ENCODE measurements around the gene ODF2L.

Gene ODF2L, protein sequence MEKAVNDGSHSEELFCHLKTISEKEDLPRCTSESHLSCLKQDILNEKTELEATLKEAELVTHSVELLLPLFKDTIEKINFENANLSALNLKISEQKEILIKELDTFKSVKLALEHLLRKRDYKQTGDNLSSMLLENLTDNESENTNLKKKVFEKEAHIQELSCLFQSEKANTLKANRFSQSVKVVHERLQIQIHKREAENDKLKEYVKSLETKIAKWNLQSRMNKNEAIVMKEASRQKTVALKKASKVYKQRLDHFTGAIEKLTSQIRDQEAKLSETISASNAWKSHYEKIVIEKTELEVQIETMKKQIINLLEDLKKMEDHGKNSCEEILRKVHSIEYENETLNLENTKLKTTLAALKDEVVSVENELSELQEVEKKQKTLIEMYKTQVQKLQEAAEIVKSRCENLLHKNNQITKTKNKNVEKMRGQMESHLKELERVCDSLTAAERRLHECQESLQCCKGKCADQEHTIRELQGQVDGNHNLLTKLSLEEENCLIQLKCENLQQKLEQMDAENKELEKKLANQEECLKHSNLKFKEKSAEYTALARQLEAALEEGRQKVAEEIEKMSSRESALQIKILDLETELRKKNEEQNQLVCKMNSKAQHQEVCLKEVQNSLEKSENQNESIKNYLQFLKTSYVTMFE

DNA sequence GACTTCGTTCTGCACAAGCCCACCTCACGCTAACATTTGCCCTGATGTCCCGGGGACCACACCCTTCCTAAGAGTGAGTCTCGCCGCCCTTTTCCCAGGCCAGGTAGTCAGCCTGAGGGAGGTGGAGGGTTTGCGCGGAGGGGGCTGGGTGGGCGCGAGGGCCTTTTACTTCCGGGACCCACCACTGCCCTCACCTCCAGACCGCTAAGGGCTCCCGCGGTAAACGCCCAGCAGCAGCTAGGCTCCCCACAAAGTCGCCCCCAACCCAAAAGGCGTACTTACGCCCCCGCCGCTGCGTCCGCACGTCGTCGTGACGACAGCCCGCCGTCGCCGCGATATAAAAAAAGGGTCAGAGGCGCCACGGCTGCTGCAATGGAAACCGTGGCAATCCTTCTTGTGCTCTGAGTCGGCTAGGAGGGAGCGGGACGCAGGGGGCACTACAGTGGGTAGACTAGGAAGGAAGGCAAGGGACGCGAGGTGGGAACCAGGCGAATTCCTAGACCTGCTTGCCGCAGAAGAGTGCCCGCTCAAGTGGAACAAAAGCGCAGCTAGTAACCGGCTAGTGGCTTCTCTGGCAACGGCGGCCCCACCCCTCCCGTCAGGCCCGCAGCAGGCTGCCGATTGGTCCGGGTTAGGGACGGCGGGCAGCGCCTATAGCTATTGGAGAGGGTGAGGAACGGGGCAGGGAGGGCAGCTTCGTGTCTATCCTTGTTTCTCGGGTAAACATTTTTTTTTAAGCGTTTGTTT, at the start of gene ODF2L:
ODF2L (minus strand) TSS at position 573 of the 747 bp plus-strand sequence. CDS start 9,296 bp downstream, outside the sequence.
- DNase-seq (ENCODE audit: low read depth), result peak; percentile 78

DNA sequence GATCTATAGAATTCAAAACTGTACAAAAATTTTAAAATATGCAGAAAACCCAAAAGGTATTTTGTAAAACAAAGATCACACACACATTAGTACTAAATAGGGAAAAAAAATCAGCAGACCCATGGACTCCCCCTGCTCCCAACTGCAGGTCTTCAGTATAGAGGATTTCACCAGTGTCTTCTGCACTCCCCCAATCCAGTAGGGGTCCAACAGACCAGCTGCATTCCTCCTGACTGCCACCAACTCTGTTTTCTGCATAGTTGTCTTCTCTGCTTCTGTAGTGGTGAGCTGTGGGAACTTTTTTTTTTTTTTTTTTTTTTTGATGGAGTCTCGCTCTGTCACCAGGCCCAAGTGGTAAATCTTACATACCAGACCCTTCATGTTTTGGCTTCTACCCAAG, 49.8 kb upstream of the ODF2L start:
- no peak for DNase-seq (ENCODE audit: low read depth)

DNA sequence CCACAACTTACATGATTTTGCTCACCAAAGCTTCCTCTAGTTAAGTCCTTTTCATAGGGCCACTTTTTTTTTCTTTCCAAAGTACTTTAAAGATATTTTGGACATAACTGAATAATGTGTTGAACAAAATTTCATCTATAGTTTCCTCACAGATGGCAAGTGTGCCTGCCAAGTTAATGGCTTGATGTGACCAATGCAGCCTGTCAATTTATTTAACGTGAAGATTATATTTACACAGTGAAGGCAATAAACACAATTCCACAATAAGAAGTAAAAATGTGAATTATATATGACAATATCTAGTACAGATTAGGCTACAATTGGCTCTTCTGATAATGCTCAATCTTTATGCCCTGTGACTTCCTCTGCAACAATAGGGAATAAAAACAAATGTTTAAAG, 45.9 kb upstream of the ODF2L start:
- no peak for DNase-seq (ENCODE audit: low read depth)

DNA sequence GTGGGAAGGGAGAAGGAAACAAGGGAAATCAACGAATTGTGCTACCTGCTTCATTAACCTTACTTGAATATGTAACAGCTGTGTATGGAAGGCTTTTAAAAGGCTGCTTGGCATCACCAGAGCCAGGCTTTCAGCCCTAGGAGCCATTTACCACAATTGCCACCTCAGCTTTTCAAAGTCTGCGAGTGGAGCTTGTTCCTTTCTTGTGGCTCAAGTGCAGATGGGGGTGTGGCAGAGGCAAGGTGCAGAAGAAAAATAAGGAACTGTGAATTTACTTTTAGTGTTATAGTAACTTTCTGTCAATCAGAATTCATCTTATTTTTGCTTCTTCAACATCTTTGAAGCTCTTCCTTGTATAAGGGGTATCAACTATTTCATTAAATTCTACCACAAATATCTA, 45.5 kb upstream of the ODF2L start:
- no peak for DNase-seq (ENCODE audit: low read depth)

DNA sequence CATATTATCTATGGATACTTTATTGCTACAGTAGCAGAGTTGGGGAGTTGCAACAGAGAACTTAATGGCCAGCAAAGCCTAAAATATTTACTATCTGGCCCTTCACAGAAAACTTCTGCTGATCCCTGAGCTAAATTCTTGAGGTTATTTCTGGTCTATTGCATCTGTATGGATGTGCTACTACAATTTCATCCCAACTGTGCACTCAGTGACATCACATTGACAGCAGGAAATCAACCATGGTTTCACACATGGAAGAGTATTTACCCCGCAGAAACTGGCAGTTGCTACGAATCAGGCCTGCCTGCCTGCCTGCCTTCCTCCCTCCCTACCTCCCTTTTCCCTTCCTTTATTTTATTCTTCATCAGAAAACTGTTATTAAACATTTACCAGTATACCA, 39.9 kb upstream of the ODF2L start:
- DNase-seq (ENCODE audit: low read depth), result no peak

DNA sequence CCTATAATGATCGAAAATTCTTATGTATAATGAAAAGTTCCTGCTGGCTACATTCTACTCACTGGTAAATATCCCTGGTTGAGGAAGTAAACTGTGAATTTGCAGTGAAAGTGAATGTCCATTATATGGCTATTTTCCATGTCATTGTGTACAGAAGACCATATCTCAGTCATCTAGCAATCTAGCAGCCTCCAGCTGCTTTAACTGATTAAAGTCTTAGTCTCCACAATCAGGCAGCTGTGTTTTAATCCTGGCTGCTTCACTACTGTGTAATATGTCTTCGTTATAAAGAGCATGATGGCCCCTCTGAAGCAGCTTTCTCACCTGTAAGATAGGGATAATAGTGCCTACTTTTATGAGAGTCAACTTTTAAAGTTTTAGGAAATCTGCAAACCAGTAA, 39.2 kb upstream of the ODF2L start:
- no peak for DNase-seq (ENCODE audit: low read depth)

DNA sequence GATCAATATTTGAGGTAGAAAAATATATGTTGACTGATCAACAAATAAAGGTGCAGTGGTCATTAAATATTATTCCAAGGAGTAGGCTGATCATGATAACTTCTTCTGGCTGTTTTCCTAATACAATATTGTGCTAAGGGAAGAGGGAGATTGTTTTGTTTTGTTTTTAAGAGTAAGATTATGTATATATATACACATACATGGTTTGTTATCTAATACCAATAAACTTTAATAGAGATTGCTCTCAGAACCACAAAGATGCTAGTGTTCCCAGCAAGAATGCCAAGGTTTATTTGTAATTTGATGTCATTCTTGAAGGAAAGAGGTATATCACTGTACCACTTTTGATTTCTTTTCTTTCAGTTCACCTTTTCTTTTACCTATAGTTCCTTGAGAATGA, 37.9 kb upstream of the ODF2L start:
- no peak for DNase-seq (ENCODE audit: low read depth)

DNA sequence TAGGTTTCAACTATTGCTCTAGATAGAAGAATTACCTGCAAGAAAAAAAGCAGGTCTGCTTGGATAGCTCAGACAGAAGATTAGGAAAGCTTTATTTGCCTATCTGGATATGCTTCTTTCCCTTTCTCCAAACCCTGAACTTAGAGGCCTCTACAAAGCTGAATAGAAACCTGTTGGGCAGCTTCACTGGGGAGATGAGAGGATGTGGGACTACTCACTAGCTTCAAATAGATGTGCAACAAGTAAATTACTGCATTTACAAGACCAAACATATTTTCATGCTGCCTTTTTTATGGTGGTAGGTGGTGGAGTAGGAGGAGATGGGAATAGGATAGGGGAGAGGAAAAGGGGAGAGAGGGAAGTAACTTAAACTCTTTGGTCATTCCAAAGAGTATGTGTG, 34.3 kb upstream of the ODF2L start:
- no peak for DNase-seq (ENCODE audit: low read depth)

DNA sequence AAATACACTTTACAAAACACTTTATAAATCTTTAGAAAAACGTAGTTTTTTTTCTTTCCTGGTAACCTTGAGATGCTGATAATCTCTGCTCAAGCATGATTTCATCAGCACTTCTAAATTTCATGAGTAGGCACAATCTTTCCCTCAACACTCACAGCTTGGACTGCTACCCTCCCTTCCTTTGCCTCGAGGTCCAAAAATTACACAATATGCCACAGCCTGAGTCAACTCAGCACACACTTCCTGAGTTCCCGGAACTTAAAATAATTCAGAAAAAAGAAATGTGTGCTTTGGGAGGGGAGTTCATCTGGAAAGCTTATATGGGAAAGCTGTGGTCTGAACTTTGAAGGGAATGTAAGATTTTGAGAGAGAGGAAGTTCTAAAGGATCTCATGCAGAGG, 33.7 kb upstream of the ODF2L start:
- no peak for DNase-seq (ENCODE audit: low read depth)

DNA sequence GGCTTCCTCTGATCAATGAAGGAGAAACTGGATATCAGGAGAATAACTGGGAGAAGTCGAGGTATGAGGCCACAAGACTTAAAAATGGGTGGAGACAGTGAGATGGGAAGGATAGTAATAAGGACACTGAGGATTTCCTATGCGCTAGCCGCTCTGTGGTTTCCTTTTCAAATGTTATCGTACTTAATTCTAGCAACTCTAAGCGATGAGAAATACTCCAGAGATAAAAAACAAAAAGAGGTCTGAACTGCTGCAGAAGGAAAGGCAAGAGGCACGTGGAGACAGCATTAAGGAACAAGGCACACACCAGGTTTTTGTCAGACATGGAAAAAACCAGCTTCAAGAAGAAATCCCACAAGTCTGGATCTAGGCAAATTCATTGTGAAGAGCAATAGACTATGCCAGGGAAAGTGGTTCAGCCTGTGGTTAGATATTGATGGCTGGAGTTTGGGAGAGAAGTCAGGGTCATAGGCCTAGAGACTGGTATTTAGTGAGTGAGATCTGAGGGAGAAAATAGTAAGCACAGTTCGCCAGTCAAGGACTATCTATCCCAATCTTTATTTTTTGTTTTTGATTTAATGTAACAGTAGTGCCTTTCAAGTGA, 33.1 kb upstream of the ODF2L start:
- DNase-seq (ENCODE audit: low read depth), result no peak

DNA sequence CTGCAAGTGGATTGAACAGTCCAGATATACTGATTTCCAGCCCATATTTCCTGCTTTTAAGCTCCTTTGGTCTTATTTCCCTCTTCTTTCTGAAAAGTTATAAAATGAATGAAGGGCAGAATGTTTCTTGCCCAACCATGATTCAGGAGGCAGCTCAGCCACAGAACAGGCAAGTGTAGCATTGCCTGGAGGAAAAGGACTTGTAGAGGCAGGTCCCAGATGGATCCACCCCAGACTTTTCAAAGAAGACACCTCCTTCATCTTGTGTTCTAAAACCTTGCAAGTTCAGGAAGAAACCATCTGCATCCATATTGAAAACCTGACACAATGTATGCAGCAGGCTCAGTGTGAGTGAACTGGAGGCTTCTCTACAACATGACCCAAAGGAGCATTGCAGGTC, 27.8 kb upstream of the ODF2L start, which contains the start of gene CLCA2:
CLCA2 (plus strand) TSS at position 299 of the 400 bp plus-strand sequence; CDS start at position 376, 77 bp downstream.
- no peak for DNase-seq (ENCODE audit: low read depth)

DNA sequence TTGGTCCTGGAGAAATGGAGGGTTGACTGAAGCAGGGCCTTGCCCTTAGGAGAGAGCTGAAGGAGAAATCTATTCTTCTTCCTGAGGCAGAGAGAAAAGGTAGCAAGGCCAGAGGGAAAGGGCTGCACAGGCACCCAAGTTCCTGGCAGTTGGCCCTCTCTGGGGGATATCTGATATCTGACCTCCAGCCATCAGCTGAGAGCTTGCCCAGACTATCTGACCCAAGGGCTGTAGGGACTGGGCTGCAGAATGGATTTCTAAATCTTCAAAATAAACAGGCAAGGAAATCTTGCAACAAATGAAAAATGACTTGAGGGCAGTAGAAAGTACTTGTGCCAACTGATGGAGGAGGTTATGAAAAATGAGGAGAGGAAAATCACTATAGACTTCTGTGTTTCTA, 27.4 kb upstream of the ODF2L start:
- no peak for DNase-seq (ENCODE audit: low read depth)

DNA sequence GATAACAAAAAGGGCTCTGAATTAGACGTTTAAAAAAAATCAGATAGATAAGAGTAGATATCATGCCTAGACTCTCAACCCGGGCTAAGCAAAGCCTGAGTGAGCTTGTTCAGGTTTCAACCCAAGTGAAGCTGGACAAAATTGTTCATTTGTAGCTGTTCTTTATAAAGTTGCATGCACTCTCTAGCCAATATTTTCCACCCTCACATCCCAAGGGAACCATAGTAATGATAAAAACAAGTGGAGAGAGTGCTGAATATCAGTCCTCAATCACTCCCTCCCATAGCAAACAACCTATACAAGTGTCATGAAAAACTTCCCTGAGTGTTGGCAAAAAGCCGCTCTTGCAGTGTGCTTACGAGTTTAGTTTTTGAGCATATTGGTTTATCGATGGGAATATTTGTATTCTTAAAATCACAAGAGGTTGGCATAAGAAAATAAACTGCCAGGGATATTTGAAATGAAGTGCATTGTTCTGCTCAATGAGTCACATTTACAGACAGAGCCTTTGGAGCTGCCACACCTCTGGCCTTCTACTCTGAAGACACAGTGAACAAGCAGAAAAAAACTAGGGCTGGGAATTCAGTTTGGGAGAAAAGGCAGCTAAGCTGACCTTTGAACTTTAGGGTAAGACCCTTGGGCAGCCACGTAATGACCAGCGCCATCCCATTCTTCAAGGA, 25.6 kb upstream of the ODF2L start:
- DNase-seq (ENCODE audit: low read depth), result no peak

DNA sequence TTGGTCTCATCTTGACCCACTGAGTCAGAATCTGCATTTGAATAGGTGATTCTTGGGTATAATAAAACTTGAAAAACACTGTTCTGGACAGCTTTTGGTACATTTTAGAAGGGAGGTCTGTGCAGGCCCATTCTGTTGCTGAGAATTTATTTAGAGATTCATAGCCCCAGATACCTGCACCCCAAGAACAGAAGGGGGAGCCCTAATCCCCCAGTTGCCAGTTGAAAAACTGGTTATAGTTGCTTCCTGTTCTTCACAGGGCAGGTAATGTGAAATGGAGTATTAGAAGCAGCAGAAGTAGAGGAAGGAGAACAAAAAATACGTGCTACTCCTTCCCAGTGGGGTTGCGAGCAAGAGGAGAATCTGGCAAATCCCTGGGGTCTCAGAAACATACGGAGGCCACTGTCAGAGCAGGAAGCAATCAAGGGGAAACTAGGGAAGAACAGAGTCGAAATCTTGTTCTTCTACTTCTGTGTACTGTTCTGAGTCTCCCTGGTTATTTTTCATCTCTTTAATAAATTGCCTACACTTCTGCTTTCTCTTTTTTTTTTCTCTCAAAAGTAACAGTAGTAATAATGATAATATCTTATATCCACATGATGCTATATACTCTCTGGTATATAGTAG, 23.3 kb upstream of the ODF2L start:
- no peak for DNase-seq (ENCODE audit: low read depth)

DNA sequence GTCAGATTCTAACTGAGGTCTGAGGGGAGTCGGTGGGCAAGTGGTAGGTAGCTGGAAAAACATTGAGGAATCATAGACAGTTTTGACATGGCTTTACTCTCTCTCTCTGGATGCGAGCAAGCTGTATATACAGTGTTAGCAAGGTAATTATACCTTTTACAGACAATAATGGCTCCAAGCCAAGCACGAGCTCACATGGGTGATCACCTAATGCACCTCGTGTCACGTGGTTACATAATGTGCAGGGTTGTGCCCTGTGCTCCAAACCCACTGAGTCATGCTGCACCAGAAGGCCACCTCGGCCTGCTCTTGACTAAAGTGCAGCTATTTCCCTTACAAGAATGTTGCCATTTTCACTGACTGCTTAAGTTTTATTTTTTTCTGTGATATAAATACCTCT, 20.2 kb upstream of the ODF2L start:
- DNase-seq (ENCODE audit: low read depth), result no peak

DNA sequence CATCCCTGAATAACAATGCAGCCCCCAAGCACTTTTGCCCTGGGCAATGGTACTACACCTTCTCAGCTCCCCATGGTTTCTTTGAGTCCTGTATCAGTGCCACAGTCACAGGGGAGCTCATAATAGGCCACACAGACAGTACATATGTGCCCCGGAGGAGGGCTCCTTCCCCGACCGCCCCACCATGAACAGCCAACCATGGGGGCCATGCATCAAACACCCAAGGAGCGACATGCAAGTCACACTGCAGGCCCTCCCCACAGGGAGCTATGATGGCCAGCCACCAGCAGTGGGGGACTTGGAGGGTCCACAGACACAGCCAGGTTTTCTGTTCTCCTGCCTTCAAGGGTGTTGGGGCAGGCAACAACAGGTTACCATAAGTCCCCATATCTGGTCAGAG, 14.8 kb upstream of the ODF2L start:
- no peak for DNase-seq (ENCODE audit: low read depth)

DNA sequence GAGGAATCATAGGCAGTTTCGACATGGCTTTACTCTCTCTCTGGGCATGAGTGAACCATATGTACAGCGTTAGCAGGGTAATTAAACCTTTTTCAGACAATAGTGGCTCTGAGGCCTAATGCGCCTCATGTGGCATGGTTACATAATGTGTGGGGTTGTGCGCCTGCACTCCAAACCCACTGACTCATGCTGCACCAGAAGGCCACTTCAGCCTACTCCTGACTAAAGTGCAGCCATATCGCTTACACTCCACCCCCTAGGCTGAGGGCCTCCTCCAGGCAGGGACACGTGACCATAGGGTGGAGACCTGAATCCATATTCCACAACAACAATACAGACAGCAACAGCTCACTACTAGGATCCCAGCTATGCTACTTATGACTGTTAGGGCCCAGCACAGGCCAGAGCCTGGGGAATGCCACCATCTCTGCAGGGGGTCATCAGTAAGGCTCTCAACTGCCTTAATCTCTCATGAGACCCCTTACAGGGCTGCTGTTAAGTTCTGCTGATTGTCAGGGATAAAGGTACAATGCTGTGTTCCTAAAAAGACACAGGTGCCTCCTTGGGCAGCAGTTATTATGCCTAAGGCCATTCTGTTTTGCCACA, 13.4 kb upstream of the ODF2L start:
- no peak for DNase-seq (ENCODE audit: low read depth)

DNA sequence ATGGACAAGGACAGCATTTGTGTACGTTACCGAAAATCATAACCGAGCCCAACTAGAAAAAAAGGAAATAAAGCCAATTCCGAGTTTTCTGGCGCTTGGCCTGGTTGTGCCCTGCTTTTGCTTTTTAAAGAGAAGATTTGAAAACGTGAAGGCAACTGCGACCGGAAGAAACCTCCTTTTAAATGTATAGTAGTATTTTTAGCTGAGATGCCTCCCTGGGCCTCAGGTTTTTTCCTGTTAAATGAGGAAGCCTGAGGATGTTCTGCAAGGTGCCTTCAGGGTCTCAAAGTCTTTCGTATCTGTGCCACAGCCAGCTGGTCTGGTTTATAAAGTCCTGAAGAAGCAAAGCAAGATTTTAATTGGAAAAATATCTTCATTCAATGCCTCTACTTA, 371 bp upstream of the ODF2L start:
- no peak for DNase-seq (ENCODE audit: low read depth)

DNA sequence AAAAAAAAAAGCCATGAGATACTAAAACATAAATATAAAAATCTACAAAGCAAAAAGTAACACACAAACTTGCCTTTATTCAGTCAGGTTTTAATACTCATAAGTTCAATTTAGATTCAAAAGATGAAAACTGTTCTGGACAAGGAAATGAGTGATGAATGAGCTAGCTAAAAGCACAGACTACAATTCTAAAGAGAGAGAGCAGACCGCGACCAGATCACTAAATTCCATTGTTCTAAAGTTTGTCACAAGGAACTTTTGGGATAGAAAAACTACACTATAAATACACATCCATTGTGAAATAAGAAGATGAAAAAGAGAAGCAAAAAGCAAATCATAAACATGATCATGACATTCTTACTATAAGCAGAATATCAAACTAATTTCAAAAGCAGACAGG, 1.7 kb downstream of the ODF2L start:
- no peak for DNase-seq (ENCODE audit: low read depth)

DNA sequence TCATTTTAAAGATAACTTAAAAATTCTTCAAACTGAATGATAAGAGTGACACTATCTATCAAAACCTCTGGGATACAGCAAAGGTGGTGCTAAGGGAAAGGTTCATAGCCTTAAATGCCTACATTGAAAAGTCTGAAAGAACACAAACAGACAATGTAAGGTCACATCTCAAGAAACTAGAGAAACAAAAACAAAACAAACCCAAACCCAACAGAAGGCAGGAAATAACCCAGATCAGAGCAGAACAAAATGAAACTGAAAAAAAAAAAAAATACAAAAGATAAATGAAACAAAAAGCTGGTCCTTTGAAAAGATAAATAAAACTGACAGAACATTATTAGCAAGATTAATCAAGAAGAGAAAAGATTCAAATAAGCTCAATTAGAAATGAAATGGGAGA, 6.8 kb downstream of the ODF2L start:
- DNase-seq (ENCODE audit: low read depth), result no peak

DNA sequence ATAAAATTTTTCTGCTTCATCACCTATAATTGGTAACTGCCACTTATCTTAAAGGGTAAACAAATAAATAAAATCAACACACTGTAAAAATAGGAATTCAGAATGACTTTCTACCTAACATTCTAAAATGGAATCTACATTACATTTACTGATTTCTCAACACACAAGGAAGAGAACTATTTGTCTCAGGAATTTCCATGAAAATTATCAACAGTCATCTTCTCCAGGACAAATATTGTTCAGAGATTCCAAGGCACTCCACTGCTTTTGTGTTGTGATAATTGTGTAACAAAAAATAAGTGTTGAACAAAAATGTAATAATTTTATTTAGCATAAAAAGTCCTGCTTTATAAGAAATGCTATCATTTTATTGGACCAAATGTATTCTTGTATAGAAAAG, 7.3 kb downstream of the ODF2L start:
- DNase-seq (ENCODE audit: low read depth), result no peak
